HFFc6 (cell line): ENCODE data around the gene RGL3. TPM values are rescaled to one million over a fixed set of nuclear protein-coding genes. Genes with fewer than 3 reads are reported as not detected.

Experiments used
- DNase-seq: peaks from one replicate; pipeline ENCODE4 v3.0.0-alpha.2; 2018
- H3K27ac Mint-ChIP-seq: 2 replicates; pipeline ENCODE4 v1.8.0; 2020; ENCODE audit warnings: mild to moderate bottlenecking, mixed read lengths
- H3K27me3 Mint-ChIP-seq: 2 replicates; pipeline ENCODE4 v1.8.0; 2021; ENCODE audit warnings: mild to moderate bottlenecking, moderate library complexity, mixed read lengths; ENCODE audit not compliant: insufficient read depth
- H3K36me3 Mint-ChIP-seq: 2 replicates; pipeline ENCODE4 v1.8.0; 2021; ENCODE audit warnings: low read depth, mixed read lengths
- H3K4me1 Mint-ChIP-seq: 2 replicates; pipeline ENCODE4 v1.8.0; 2020; ENCODE audit warnings: low read depth, mixed read lengths
- H3K4me3 Mint-ChIP-seq: 2 replicates; pipeline ENCODE4 v1.8.0; 2020; ENCODE audit warnings: mild to moderate bottlenecking, moderate library complexity, mixed read lengths
- H3K9me3 Mint-ChIP-seq: 2 replicates; pipeline ENCODE4 v1.8.0; 2020; ENCODE audit warnings: mild to moderate bottlenecking, mixed read lengths
- total RNA-seq, 6 experiments: library from RNA; stranded (reverse); fragmentation: NEBNext Ultra II Directional; extraction: Animal tissue kit (Norgen Biotek cat#: 25700); gene quantifications; 2 replicates in 1 of 6; 3 replicates in 5 of 6; pipeline ENCODE4 v1.2.3, GENCODE V29; 2021
- TF ChIP-seq, protein P1 (sequence below): fragments of 200-600 bp; sonication (generic); IDR thresholded peaks from 2 replicates; pipeline ENCODE4 v1.5.0; 2021; ENCODE audit warnings: antibody characterized with exemption, mild to moderate bottlenecking

The RGL3 gene
- total RNA-seq, 6 experiments from 2014 or later: 7.3 to 11.7 (median 8.9) TPM

DNA sequence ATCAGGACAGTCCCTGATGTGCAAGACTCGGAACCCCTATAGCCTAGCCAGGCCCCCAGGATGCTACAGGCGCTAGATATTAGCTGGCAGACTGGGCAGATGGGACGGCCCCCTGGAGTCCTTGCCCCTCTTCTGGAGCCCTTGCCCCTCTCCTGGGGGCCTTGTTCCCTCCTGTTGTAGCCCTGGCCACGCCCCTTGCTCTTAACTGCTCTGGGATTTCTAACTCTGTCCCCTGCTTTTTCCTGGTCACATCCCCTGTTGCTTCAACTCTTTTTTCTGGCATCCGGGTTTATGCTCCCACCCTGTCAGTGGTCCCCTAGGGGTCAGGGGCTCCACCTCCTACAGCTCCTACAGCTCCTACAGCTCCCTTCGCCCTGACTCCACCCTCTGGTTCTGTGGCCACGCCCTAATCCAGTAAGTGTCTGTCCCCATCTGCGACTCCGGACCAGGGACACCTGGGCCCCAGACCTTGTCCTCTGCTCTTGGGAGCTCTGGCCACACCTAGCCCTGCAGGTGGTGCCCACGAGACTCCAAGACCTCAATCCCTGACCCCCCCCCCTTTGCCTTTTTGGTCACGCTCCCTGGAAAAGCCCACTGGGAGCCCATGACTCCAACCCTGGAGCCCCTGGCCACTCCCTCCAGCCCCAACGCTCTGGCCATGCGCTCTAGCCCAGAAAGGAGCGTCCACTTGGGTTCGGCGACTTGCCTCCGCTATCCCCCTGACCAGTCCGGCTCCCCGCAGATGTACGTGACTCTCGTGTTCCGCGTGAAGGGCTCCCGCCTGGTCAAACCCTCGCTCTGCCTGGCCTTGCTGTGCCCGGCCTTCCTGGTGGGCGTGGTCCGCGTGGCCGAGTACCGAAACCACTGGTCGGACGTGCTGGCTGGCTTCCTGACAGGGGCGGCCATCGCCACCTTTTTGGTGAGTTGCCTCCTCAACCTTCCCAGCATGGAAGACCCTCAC, 57.1 kb downstream of the RGL3 start:
- TF ChIP-seq, protein P1, sequence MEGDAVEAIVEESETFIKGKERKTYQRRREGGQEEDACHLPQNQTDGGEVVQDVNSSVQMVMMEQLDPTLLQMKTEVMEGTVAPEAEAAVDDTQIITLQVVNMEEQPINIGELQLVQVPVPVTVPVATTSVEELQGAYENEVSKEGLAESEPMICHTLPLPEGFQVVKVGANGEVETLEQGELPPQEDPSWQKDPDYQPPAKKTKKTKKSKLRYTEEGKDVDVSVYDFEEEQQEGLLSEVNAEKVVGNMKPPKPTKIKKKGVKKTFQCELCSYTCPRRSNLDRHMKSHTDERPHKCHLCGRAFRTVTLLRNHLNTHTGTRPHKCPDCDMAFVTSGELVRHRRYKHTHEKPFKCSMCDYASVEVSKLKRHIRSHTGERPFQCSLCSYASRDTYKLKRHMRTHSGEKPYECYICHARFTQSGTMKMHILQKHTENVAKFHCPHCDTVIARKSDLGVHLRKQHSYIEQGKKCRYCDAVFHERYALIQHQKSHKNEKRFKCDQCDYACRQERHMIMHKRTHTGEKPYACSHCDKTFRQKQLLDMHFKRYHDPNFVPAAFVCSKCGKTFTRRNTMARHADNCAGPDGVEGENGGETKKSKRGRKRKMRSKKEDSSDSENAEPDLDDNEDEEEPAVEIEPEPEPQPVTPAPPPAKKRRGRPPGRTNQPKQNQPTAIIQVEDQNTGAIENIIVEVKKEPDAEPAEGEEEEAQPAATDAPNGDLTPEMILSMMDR: no peak
- H3K4me3 Mint-ChIP-seq: no peak overlapping the region
- H3K9me3 Mint-ChIP-seq: no peaks in the 10 kb centered on the region
- H3K4me1 Mint-ChIP-seq: no peaks in the 10 kb centered on the region
- DNase-seq: no peak
- no peaks in the 10 kb centered on the region; the same call in 1 of the 2 replicates for H3K27me3 Mint-ChIP-seq
- no peaks in the 10 kb centered on the region; the same call in 1 of the 2 replicates for H3K36me3 Mint-ChIP-seq
- no peak overlapping the region for H3K27ac Mint-ChIP-seq

DNA sequence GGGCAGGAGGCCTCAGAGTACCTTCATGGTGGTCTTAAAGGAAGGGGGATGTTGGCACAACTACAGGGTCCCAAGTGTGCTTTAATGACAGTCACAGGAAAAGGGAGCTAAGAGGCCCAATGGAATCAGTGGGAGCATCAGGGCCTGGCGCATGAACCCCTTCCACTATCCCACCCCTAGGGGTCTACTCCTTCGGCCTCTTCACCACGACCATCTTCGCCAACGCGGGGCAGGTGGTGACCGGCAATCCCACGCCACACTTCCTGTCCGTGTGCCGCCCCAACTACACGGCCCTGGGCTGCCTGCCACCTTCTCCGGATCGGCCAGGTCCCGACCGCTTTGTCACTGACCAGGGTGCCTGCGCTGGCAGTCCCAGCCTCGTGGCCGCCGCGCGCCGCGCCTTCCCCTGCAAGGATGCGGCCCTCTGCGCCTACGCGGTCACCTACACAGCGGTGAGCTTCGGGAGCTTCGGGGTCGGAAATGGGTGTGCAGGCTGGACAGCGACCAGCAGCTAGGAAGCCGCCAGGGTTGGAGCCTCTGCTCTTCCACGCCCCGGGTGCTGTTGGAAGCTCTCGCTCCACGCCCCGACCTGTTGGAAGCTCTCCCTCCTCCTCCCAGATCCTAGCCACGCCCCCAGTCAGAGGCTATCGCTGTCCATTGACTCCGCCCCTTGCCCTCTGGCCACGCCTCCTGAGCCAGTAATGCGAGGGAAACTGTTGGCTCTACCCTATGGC, 57.9 kb downstream of the RGL3 start:
- no peak overlapping the region for H3K4me3 Mint-ChIP-seq
- peaks cover 5% of the 10 kb centered on the region for H3K4me1 Mint-ChIP-seq
- DNase-seq: no peak
- H3K9me3 Mint-ChIP-seq: no peaks in the 10 kb centered on the region
- H3K36me3 Mint-ChIP-seq: no peaks in the 10 kb centered on the region; the same call in 1 of the 2 replicates
- TF ChIP-seq, protein P1: peak; percentile 9; the same call in 1 of the 2 replicates
- no peak overlapping the region for H3K27ac Mint-ChIP-seq
- H3K27me3 Mint-ChIP-seq: no peaks in the 10 kb centered on the region; the same call in 1 of the 2 replicates

- H3K27ac Mint-ChIP-seq: no peak overlapping the region
- H3K36me3 Mint-ChIP-seq: no peaks in the 10 kb centered on the region; the same call in 1 of the 2 replicates
- H3K9me3 Mint-ChIP-seq: no peaks in the 10 kb centered on the region
- TF ChIP-seq, protein P1: no peak
- no peaks in the 10 kb centered on the region; the same call in 1 of the 2 replicates for H3K27me3 Mint-ChIP-seq
- H3K4me3 Mint-ChIP-seq: no peak overlapping the region
- H3K4me1 Mint-ChIP-seq: peaks cover 11% of the 10 kb centered on the region
- no peak for DNase-seq
These were observed 59.7 kb downstream of the RGL3 start for GRCh38 chr19:11359421-11359820.

DNA sequence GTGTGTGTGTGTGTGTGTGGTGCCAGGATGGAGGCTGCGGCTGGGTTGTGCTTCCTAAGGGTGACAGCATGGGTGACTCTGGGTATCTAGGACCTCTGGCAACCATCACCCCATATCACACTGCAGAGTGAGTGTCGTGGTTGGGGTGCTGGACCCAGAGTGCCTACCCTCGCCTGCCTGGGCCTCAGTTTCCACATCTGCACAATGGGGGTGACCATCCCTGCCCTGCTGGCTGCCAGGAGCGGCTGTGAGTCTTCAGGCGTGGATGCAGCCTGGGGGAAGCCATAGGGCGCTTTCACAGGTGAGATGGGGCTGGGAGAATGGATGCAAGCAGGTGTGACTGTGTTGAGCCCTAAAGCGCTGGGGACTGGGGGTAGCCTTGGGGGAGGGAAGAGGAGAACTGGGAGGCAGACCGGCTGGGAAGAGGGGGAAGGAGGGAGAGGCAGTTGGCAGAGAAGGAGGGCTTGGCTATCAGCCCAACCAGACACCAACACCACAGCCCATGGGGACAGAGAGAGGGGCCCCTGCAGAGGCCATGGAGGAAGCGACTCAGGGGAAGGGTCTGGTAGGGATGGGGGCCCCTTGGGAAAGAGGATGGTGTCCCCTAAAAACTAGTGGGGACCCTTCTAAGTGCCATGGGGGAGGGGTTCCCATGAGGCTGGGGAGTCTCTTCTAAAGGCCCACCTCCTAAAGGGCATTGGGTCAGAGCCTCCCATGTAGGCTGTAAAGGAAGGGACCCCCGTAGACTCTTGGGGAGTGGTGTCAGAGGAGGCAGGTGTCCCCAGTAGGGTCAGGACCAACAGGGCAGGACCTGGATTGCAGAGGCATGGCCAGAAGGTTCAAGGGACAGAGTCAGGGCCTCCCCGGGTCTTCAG, 62.2 kb downstream of the RGL3 start:
- Mint-ChIP-seq H3K36me3 (no peaks in the 10 kb centered on the region; the same call in 1 of the 2 replicates), H3K27me3 (peaks cover 2% of the 10 kb centered on the region), H3K4me3 (peak overlapping the region; percentile 91), H3K27ac (no peak overlapping the region), H3K9me3 (no peaks in the 10 kb centered on the region), H3K4me1 (peaks cover 11% of the 10 kb centered on the region)
- TF ChIP-seq, protein P1: no peak
- no peak for DNase-seq

DNA sequence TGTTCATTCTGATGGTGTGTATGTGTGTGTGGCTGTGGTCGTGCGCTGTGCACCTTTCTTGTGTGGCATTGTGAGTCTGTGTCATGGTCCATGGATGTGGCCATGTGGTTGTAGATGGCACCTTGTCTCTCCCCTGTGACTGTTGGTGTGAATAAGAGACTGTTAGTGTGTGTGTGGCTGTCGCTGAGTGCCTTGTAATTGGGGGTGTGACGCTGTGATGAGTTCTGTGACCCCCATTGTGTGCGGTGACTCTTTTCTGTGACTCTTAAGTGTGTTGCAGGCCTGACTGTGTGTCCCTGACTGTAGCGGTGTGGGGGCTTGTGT, 63.1 kb downstream of the RGL3 start:
- Mint-ChIP-seq H3K36me3 (no peaks in the 10 kb centered on the region; the same call in 1 of the 2 replicates), H3K27ac (peak overlapping the region; percentile 29; the same call in 1 of the 2 replicates), H3K27me3 (peaks cover 2% of the 10 kb centered on the region), H3K4me3 (peak overlapping the region; percentile 91), H3K4me1 (peaks cover 11% of the 10 kb centered on the region), H3K9me3 (no peaks in the 10 kb centered on the region)
- no peak for DNase-seq
- TF ChIP-seq, protein P1: no peak
